GM23338 (cell line): Measurements from ENCODE around the gene KRTAP10-9. TPM values are rescaled to one million over a fixed set of nuclear protein-coding genes. Genes with fewer than 3 reads are reported as not detected.

Experiments used
- ATAC-seq: fragments of 200-7000 bp; cut with Tn5 transposase; 3 replicates; pipeline ENCODE4 v1.9.1; 2020
- DNase-seq: peaks from one replicate; pipeline ENCODE4 v3.0.0-alpha.2; 2015; ENCODE audit warnings: low spot score
- H2AFZ ChIP-seq: fragments of 200-600 bp; sonication (generic); 2 replicates; pipeline ENCODE4 v1.8.0; 2016; ENCODE audit warnings: antibody characterized with exemption, mild to moderate bottlenecking, moderate library complexity
- H3F3A ChIP-seq: fragments of 200-600 bp; sonication (generic); replicated peaks from 2 replicates; pipeline ENCODE4 v1.8.0; 2017; ENCODE audit warnings: antibody characterized with exemption, mixed run types, low read depth
- H3K27ac ChIP-seq: fragments of 200-600 bp; sonication (generic); 2 replicates; pipeline ENCODE4 v1.6.1; 2016; ENCODE audit warnings: low read depth
- H3K27me3 ChIP-seq: fragments of 200-600 bp; sonication (generic); 2 replicates; pipeline ENCODE4 v1.8.0; 2016; ENCODE audit warnings: mild to moderate bottlenecking, mixed run types, moderate library complexity; ENCODE audit not compliant: insufficient read depth
- H3K36me3 ChIP-seq: fragments of 200-600 bp; sonication (generic); 2 replicates; pipeline ENCODE4 v1.8.0; 2016; ENCODE audit warnings: mild to moderate bottlenecking; ENCODE audit not compliant: insufficient read depth
- H3K4me1 ChIP-seq: fragments of 200-600 bp; sonication (generic); 2 replicates; pipeline ENCODE4 v1.8.0; 2016; ENCODE audit warnings: mild to moderate bottlenecking, moderate library complexity; ENCODE audit not compliant: insufficient read depth
- H3K4me2 ChIP-seq: fragments of 200-600 bp; sonication (generic); 2 replicates; pipeline ENCODE4 v1.7.1; 2017; ENCODE audit warnings: mixed run types
- H3K4me3 ChIP-seq: fragments of 200-600 bp; sonication (generic); 2 replicates; pipeline ENCODE4 v1.6.1; 2016; ENCODE audit warnings: mixed run types
- H3K79me2 ChIP-seq: fragments of 200-600 bp; sonication (generic); replicated peaks from 2 replicates; pipeline ENCODE4 v1.8.0; 2017; ENCODE audit warnings: mild to moderate bottlenecking; ENCODE audit not compliant: insufficient read depth
- H3K9me2 ChIP-seq: fragments of 200-600 bp; sonication (generic); 2 replicates; pipeline ENCODE4 v1.8.0; 2017; ENCODE audit not compliant: insufficient read depth
- H4K20me1 ChIP-seq: fragments of 200-600 bp; sonication (generic); replicated peaks from 2 replicates; pipeline ENCODE4 v1.8.0; 2017; ENCODE audit warnings: mild to moderate bottlenecking; ENCODE audit not compliant: insufficient read depth
- H3K27ac Mint-ChIP-seq: 2 replicates; pipeline ENCODE4 v1.8.0; 2020; ENCODE audit warnings: inconsistent platforms, mild to moderate bottlenecking, moderate library complexity, mixed read lengths
- H3K27me3 Mint-ChIP-seq: 3 replicates; pipeline ENCODE4 v1.8.0; 2022; ENCODE audit warnings: low read depth, mild to moderate bottlenecking, moderate library complexity, mixed read lengths, inconsistent platforms; ENCODE audit not compliant: insufficient read depth, poor library complexity
- H3K36me3 Mint-ChIP-seq: 3 replicates; pipeline ENCODE4 v1.8.0; 2021; ENCODE audit warnings: low read depth, mild to moderate bottlenecking, inconsistent platforms, moderate library complexity, mixed read lengths
- H3K4me1 Mint-ChIP-seq: 3 replicates; pipeline ENCODE4 v1.8.0; 2020; ENCODE audit warnings: mild to moderate bottlenecking, inconsistent platforms, mixed read lengths
- H3K4me3 Mint-ChIP-seq: 3 replicates; pipeline ENCODE4 v1.8.0; 2021; ENCODE audit warnings: moderate library complexity, mild to moderate bottlenecking, inconsistent platforms, mixed read lengths
- H3K9me3 Mint-ChIP-seq: 3 replicates; pipeline ENCODE4 v1.8.0; 2020; ENCODE audit warnings: moderate library complexity, mild to moderate bottlenecking, inconsistent platforms, mixed read lengths
- CREB1 ChIP-seq: fragments of 250-450 bp; sonication (Bioruptor Pico); IDR thresholded peaks from 2 replicates; pipeline ENCODE4 v1.5.0; 2020; ENCODE audit warnings: low read depth, mild to moderate bottlenecking, moderate library complexity
- CTCF ChIP-seq, 2 experiments: fragments of 200-600 bp in 1 of 2; sonication (generic) in 1 of 2; conservative IDR thresholded peaks; 2 replicates each; pipeline versions ENCODE4 v1.5.1 to v1.6.1; 2016 to 2017; ENCODE audit warnings: antibody characterized with exemption in 2 of 2, low read depth in 2 of 2, mild to moderate bottlenecking in 2 of 2, moderate library complexity in 1 of 2
- EZH2 ChIP-seq: fragments of 200-600 bp; sonication (generic); IDR thresholded peaks from one replicate; pipeline ENCODE4 v1.8.0; 2017; ENCODE audit warnings: antibody characterized with exemption, mild to moderate bottlenecking, low read depth; ENCODE audit not compliant: unreplicated experiment
- EZH2phosphoT487 ChIP-seq: fragments of 200-600 bp; sonication (generic); IDR thresholded peaks from one replicate; pipeline ENCODE4 v1.8.1; 2018; ENCODE audit warnings: antibody characterized with exemption; ENCODE audit not compliant: unreplicated experiment
- JUNB ChIP-seq: IDR thresholded peaks from one replicate; pipeline ENCODE4 v1.6.1; 2016; ENCODE audit warnings: antibody characterized with exemption; ENCODE audit not compliant: unreplicated experiment
- NANOG ChIP-seq: IDR thresholded peaks from 2 replicates; pipeline ENCODE4 v1.6.1; 2016; ENCODE audit warnings: antibody characterized with exemption, borderline replicate concordance
- POLR2AphosphoS5 ChIP-seq: IDR thresholded peaks from 2 replicates; pipeline ENCODE4 v1.6.1; 2016; ENCODE audit warnings: antibody characterized with exemption, low read depth
- REST ChIP-seq: IDR thresholded peaks from one replicate; pipeline ENCODE4 v1.6.1; 2018; ENCODE audit warnings: antibody characterized with exemption; ENCODE audit not compliant: unreplicated experiment
- STAT1 ChIP-seq: IDR thresholded peaks from one replicate; pipeline ENCODE4 v1.6.1; 2016; ENCODE audit warnings: antibody characterized with exemption; ENCODE audit not compliant: unreplicated experiment
- ZNF114 ChIP-seq: fragments of 250-450 bp; sonication (Bioruptor Pico); IDR thresholded peaks from 2 replicates; pipeline ENCODE4 v1.5.0; 2020; ENCODE audit warnings: mild to moderate bottlenecking, moderate library complexity
- ZNF331 ChIP-seq: fragments of 250-450 bp; sonication (Bioruptor Pico); IDR thresholded peaks from 2 replicates; pipeline ENCODE4 v1.5.0; 2020; ENCODE audit warnings: low read depth, mild to moderate bottlenecking, moderate library complexity
- ZNF462 ChIP-seq: fragments of 250-450 bp; sonication (Bioruptor Pico); IDR thresholded peaks from 2 replicates; pipeline ENCODE4 v1.5.0; 2020; ENCODE audit warnings: mild to moderate bottlenecking, moderate library complexity
- polyA plus RNA-seq: library from polyadenylated mRNA; unstranded; fragments of >200 nt; fragmentation: Nextera tagmentation; extraction: Ambion mirVana; gene quantifications from 2 replicates; pipeline ENCODE4 v1.2.1, GENCODE V29; 2016
- total RNA-seq: library from RNA; depleted of rRNA; stranded (reverse); fragments of >200 nt; shearing (Covaris generic); gene quantifications from 2 replicates; pipeline ENCODE4 v1.2.3, GENCODE V29; 2014
- TF ChIP-seq, protein P1 (sequence below): IDR thresholded peaks from 2 replicates; pipeline ENCODE4 v1.6.1; 2016; ENCODE audit warnings: antibody characterized with exemption

Gene KRTAP10-9
- total and polyA plus RNA-seq, 2 experiments from 2014 or later = not detected

GRCh38 chr21:44598061-44598460 lies 28.8 kb upstream of the KRTAP10-9 start:
- Histone ChIP-seq H3K4me1 (peaks cover 18% of the 10 kb centered on the region), H3K4me3 (no peak overlapping the region), H3K9me2 (no peaks in the 10 kb centered on the region), H4K20me1 (no peaks in the 10 kb centered on the region), H2AFZ (no peak overlapping the region), H3K27me3 (no peaks in the 10 kb centered on the region), H3K4me2 (no peak overlapping the region), H3K79me2 (no peaks in the 10 kb centered on the region), H3K27ac (0 out of 2 replicates have a peak overlapping the region, but pooled peaks have one; percentile 26), H3F3A (0 out of 2 replicates have a peak, but pooled peaks cover 3% of the 10 kb centered on the region), H3K36me3 (no peaks in the 10 kb centered on the region)
- H3K36me3 Mint-ChIP-seq = no peaks in the 10 kb centered on the region
- peaks cover 36% of the 10 kb centered on the region for H3K4me1 Mint-ChIP-seq
- peak overlapping the region; percentile 77 for H3K27ac Mint-ChIP-seq
- peaks cover 5% of the 10 kb centered on the region; the same call in 1 of the 3 replicates for H3K9me3 Mint-ChIP-seq
- no peak for TF ChIP-seq EZH2phosphoT487
- TF ChIP-seq ZNF114 = no peak
- TF ChIP-seq ZNF462 = no peak
- no peak for TF ChIP-seq CTCF (conservative IDR thresholded peaks at IDR 0.05; ENCODE audit: low read depth in 2 of 2)
- TF ChIP-seq ZNF331 (CRISPR knock-in tag) = no peak
- TF ChIP-seq, protein P1, sequence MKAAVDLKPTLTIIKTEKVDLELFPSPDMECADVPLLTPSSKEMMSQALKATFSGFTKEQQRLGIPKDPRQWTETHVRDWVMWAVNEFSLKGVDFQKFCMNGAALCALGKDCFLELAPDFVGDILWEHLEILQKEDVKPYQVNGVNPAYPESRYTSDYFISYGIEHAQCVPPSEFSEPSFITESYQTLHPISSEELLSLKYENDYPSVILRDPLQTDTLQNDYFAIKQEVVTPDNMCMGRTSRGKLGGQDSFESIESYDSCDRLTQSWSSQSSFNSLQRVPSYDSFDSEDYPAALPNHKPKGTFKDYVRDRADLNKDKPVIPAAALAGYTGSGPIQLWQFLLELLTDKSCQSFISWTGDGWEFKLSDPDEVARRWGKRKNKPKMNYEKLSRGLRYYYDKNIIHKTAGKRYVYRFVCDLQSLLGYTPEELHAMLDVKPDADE = no peak
- no peak for TF ChIP-seq STAT1
- TF ChIP-seq NANOG = no peak
- TF ChIP-seq JUNB = no peak
- no peak for TF ChIP-seq REST
- no peak for TF ChIP-seq POLR2AphosphoS5
- TF ChIP-seq EZH2 = no peak
- no peak for TF ChIP-seq CREB1 (CRISPR knock-in tag)
- H3K4me3 Mint-ChIP-seq = no peak overlapping the region
- peak; percentile 28 for ATAC-seq
- peaks cover 11% of the 10 kb centered on the region for H3K27me3 Mint-ChIP-seq
- DNase-seq = peak; percentile 63
